HL-60 (cell line): ENCODE measurements around the gene BROX.

ENCODE experiments used
- CTCF ChIP-seq: IDR thresholded peaks from one replicate; pipeline ENCODE4 v1.5.1; 2011; ENCODE audit warnings: low read length, control low read depth, inconsistent platforms; ENCODE audit not compliant: insufficient read depth
- GABPA ChIP-seq: IDR thresholded peaks from 2 replicates; pipeline ENCODE4 v1.6.1; 2012; ENCODE audit warnings: low read depth
- POLR2AphosphoS5 ChIP-seq: IDR thresholded peaks from 2 replicates; pipeline ENCODE4 v1.6.1; 2012; ENCODE audit warnings: low read depth
- TF ChIP-seq, protein P1 (sequence below): IDR thresholded peaks from 2 replicates; pipeline ENCODE4 v1.6.1; 2012; ENCODE audit warnings: low read depth; ENCODE audit not compliant: insufficient replicate concordance

DNA sequence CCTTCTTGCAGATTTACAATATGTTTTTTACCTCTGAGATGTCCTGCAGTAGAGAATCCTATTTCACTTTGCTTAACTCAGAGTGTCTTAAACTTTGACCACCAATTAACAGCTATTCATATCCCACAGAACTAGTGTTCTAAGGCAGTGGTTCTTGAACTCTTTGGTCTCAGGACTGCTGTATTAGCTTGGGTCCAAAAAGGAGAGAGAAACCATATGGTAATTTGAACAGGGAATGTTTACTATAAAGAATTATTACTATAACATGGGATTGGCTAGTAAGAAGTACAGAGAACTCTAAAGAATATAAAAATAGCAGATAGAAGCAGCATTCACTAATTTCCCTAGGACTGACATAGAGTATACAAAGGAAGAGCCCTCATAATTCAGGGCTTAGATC lies 56.2 kb downstream of the BROX start:
- TF ChIP-seq CTCF (no peak), POLR2AphosphoS5 (no peak), GABPA (no peak)
- TF ChIP-seq, protein P1, sequence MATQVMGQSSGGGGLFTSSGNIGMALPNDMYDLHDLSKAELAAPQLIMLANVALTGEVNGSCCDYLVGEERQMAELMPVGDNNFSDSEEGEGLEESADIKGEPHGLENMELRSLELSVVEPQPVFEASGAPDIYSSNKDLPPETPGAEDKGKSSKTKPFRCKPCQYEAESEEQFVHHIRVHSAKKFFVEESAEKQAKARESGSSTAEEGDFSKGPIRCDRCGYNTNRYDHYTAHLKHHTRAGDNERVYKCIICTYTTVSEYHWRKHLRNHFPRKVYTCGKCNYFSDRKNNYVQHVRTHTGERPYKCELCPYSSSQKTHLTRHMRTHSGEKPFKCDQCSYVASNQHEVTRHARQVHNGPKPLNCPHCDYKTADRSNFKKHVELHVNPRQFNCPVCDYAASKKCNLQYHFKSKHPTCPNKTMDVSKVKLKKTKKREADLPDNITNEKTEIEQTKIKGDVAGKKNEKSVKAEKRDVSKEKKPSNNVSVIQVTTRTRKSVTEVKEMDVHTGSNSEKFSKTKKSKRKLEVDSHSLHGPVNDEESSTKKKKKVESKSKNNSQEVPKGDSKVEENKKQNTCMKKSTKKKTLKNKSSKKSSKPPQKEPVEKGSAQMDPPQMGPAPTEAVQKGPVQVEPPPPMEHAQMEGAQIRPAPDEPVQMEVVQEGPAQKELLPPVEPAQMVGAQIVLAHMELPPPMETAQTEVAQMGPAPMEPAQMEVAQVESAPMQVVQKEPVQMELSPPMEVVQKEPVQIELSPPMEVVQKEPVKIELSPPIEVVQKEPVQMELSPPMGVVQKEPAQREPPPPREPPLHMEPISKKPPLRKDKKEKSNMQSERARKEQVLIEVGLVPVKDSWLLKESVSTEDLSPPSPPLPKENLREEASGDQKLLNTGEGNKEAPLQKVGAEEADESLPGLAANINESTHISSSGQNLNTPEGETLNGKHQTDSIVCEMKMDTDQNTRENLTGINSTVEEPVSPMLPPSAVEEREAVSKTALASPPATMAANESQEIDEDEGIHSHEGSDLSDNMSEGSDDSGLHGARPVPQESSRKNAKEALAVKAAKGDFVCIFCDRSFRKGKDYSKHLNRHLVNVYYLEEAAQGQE, result no peak
